HL-60 (cell line): ENCODE measurements around the gene HMCN2.

Source experiments
- DNase-seq, 2 experiments: peaks; one replicate each; pipeline ENCODE4 v3.0.0-alpha.2; 2010 to 2020; ENCODE audit warnings: low read depth in 1 of 2, low spot score in 1 of 2
- H3K27ac ChIP-seq: fragments of 250-450 bp; sonication (Bioruptor Pico); replicated peaks from 2 replicates; pipeline ENCODE4 v1.5.1; 2020; ENCODE audit warnings: mild to moderate bottlenecking, moderate library complexity
- H3K27me3 ChIP-seq: fragments of 250-450 bp; sonication (Bioruptor Pico); 2 replicates; pipeline ENCODE4 v1.5.1; 2021; ENCODE audit warnings: mild to moderate bottlenecking, moderate library complexity; ENCODE audit not compliant: insufficient read depth, poor library complexity, severe bottlenecking
- H3K4me3 ChIP-seq: replicated peaks from 2 replicates; pipeline ENCODE4 v1.5.1; 2011; ENCODE audit warnings: mild to moderate bottlenecking, control low read depth, low read length; ENCODE audit not compliant: insufficient read depth
- GABPA ChIP-seq: IDR thresholded peaks from 2 replicates; pipeline ENCODE4 v1.6.1; 2012; ENCODE audit warnings: low read depth
- POLR2AphosphoS5 ChIP-seq: IDR thresholded peaks from 2 replicates; pipeline ENCODE4 v1.6.1; 2012; ENCODE audit warnings: low read depth
- SPI1 ChIP-seq: IDR thresholded peaks from 2 replicates; pipeline ENCODE4 v1.6.1; 2012; ENCODE audit warnings: low read depth, mild to moderate bottlenecking, borderline replicate concordance
- TF ChIP-seq, protein P1 (sequence below): IDR thresholded peaks from 2 replicates; pipeline ENCODE4 v1.6.1; 2012; ENCODE audit warnings: low read depth; ENCODE audit not compliant: insufficient replicate concordance
- TF ChIP-seq, protein P2 (sequence below): IDR thresholded peaks from one replicate; pipeline ENCODE4 v1.5.1; 2011; ENCODE audit warnings: low read length, control low read depth, inconsistent platforms; ENCODE audit not compliant: insufficient read depth

HMCN2 gene

DNA sequence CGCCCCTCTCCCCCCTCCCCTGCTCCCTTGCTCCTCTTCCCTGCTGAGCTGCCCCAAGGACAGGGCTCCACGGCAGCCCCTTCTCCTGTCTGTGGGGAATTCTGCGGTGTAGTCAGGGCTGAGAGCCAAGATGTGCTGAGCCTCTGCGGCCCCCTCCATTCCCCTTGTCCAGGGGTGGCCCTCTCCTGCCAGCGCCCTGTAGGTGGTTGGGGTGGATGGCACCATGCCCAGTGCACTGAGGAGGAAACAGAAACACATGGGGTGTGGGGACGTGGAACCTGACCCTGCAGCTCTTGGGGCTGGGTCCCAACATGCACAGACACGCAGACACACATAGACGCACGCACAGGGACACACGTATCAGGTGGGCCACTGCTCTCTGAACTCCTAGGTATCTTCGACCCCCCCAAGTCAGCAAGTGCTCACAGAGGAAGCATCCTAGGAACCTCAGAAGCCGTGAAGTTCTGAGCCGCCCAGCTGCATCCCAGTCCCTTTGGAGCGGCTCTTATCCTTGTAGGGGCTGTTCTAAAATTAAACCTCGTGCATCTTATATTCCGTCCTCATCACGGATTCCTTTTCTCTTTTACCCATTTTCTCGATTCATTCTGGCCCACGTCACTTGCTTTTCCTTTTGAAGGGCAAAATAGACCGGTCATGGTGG lies 64.8 kb downstream of the HMCN2 start:
- Histone ChIP-seq H3K27ac (no peak overlapping the region), H3K4me3 (no peak overlapping the region), H3K27me3 (peaks cover 34% of the 10 kb centered on the region)
- TF ChIP-seq POLR2AphosphoS5 (no peak), GABPA (no peak), SPI1 (no peak)
- TF ChIP-seq, protein P1, sequence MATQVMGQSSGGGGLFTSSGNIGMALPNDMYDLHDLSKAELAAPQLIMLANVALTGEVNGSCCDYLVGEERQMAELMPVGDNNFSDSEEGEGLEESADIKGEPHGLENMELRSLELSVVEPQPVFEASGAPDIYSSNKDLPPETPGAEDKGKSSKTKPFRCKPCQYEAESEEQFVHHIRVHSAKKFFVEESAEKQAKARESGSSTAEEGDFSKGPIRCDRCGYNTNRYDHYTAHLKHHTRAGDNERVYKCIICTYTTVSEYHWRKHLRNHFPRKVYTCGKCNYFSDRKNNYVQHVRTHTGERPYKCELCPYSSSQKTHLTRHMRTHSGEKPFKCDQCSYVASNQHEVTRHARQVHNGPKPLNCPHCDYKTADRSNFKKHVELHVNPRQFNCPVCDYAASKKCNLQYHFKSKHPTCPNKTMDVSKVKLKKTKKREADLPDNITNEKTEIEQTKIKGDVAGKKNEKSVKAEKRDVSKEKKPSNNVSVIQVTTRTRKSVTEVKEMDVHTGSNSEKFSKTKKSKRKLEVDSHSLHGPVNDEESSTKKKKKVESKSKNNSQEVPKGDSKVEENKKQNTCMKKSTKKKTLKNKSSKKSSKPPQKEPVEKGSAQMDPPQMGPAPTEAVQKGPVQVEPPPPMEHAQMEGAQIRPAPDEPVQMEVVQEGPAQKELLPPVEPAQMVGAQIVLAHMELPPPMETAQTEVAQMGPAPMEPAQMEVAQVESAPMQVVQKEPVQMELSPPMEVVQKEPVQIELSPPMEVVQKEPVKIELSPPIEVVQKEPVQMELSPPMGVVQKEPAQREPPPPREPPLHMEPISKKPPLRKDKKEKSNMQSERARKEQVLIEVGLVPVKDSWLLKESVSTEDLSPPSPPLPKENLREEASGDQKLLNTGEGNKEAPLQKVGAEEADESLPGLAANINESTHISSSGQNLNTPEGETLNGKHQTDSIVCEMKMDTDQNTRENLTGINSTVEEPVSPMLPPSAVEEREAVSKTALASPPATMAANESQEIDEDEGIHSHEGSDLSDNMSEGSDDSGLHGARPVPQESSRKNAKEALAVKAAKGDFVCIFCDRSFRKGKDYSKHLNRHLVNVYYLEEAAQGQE, result no peak
- TF ChIP-seq, protein P2, sequence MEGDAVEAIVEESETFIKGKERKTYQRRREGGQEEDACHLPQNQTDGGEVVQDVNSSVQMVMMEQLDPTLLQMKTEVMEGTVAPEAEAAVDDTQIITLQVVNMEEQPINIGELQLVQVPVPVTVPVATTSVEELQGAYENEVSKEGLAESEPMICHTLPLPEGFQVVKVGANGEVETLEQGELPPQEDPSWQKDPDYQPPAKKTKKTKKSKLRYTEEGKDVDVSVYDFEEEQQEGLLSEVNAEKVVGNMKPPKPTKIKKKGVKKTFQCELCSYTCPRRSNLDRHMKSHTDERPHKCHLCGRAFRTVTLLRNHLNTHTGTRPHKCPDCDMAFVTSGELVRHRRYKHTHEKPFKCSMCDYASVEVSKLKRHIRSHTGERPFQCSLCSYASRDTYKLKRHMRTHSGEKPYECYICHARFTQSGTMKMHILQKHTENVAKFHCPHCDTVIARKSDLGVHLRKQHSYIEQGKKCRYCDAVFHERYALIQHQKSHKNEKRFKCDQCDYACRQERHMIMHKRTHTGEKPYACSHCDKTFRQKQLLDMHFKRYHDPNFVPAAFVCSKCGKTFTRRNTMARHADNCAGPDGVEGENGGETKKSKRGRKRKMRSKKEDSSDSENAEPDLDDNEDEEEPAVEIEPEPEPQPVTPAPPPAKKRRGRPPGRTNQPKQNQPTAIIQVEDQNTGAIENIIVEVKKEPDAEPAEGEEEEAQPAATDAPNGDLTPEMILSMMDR, result no peak
- no peak for DNase-seq

DNA sequence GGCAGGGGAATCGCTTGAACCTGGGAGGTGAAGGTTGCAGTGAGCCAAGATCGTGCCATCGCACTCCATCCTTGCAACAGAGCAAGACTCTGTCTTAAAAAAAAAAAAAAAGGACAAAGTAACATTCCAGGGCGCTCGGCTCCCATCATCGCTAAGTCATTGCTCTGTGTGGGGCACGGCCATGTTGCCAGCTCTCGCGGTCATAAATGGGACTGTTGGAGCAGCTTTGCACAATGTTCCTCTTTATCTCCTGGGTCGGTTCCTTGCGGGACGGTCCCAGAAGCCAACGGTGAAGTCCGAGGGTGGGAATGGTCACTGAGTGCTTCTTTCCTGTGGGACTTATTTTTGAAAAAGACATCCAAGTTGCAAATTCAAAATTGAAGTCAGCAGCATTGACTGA lies 65.5 kb downstream of the HMCN2 start:
- Histone ChIP-seq H3K4me3 (no peak overlapping the region), H3K27ac (no peak overlapping the region), H3K27me3 (peaks cover 34% of the 10 kb centered on the region)
- TF ChIP-seq POLR2AphosphoS5 (no peak), SPI1 (no peak), GABPA (no peak)
- TF ChIP-seq, protein P2, result no peak
- DNase-seq, result no peak

DNA sequence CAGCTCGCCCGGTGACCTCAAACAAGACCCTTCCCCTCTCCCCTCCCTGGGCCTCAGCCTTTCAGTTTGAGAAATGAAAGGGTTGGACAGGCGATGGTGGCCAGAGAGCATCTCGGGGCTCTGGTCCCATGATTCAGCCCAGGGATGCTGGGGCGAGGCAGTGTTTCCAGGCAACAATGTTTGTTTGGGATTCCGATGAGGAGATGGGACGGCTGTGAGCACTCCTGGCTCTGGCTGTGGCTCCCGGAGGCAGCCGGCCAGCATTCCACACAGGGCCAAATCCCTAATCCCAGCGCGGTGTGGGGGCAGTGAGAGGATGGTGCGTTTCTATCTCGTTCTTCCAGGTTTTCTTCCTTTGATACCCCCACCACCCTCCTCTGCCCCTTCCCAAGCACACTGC lies 66.0 kb downstream of the HMCN2 start:
- Histone ChIP-seq H3K27ac (no peak overlapping the region), H3K27me3 (peaks cover 32% of the 10 kb centered on the region), H3K4me3 (no peak overlapping the region)
- no peak for DNase-seq
- TF ChIP-seq SPI1 (no peak), POLR2AphosphoS5 (no peak), GABPA (no peak)
- TF ChIP-seq, protein P1, result no peak
- TF ChIP-seq, protein P2, result no peak

DNA sequence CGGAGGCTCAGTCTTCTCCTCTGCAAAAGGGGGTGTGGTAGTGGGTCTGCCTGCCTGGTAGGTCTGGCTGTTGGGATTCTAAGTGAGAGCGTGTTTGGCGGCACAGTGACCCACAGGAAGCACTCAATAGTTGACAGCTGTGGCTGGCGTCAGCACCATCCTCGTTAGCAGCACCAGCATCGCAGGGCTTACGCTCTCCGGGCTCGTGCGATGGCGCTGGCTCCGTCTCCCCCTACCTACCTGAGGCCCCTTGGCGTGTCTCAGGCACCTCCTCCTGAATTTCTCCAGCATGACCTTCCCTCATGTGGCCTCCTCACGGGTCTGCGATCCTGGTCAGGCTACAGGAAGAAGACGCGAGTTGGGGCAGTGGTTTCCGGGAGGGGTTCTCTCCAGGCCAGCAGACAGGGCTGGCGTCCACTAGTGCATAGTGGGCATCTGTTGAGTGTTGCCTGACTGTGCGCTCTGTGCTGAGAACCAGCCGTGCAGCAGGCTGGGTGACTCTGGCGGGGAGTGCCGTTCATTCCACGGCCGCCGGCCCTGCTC lies 66.9 kb downstream of the HMCN2 start:
- H3K4me3 ChIP-seq, result no peak overlapping the region
- TF ChIP-seq GABPA, result no peak
- TF ChIP-seq, protein P1, result no peak
- H3K27me3 ChIP-seq, result peaks cover 25% of the 10 kb centered on the region
- no peak for DNase-seq
- H3K27ac ChIP-seq, result no peak overlapping the region
